Measurements from ENCODE around the gene KRT38.
"Not testable (repeated sequence)": the region's sequence is repeated elsewhere in the genome, so short reads cannot be mapped to it uniquely, and the experiment has no call there.

KRT38 gene

GRCh38 chr17:41463746-41464145 lies 23.0 kb upstream of the KRT38 start:
- no peak for DNase-seq (ENCODE audit: extremely low read depth in 1 of 2, low read depth in 1 of 2)

- DNase-seq (ENCODE audit: extremely low read depth in 1 of 2, low read depth in 1 of 2), result no peak
Measured at GRCh38 chr17:41462705-41463104, 21.9 kb upstream of the KRT38 start.

GRCh38 chr17:41457676-41458075 lies 16.9 kb upstream of the KRT38 start:
- DNase-seq (ENCODE audit: extremely low read depth in 1 of 2, low read depth in 1 of 2), result no peak

- no peak for DNase-seq (ENCODE audit: extremely low read depth in 1 of 2, low read depth in 1 of 2)
Measured at GRCh38 chr17:41456204-41456603, 15.4 kb upstream of the KRT38 start.

GRCh38 chr17:41455236-41455635 lies 14.5 kb upstream of the KRT38 start:
- DNase-seq (ENCODE audit: extremely low read depth in 1 of 2, low read depth in 1 of 2), result no peak

DNA sequence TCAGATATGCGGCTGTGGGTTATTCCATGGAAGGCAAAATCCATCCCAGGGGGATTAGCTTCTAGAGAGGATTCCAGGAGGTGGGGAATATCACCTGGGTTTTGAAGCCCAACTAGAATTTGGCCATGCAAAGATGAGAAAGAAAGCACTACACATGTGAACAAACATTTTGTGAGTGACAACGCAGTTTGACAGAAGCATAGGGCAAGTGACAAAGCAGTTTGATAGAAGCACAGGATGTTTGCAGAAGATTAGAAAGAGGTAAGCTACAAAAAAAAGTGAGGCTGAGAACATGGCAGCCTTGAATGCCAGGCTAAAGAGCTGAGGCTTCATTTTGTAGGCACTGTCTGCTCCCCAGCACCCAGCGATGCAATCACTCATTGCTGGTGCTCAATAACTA lies 12.3 kb upstream of the KRT38 start:
- no peak for DNase-seq (ENCODE audit: extremely low read depth in 1 of 2, low read depth in 1 of 2)

DNA sequence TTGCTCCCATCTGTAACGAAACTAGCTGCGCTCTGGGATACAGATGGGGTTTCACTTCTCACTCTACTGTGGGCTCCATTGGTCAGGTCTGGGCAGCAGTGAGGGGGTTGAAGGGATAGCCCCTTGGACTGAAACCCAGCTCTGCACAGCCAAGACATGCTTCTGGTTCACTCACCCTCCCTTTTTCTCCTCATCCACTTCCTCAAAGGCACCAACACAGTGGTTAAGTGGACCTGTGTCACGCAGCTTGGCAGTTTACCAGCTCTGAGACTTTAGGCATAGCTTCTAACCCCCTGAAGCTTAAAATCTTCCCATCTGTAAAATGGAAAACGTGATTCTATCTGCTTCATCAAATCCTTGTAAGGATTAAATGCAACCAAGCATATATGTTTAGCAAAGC lies 11.5 kb upstream of the KRT38 start:
- no peak for DNase-seq (ENCODE audit: extremely low read depth in 1 of 2, low read depth in 1 of 2)

DNA sequence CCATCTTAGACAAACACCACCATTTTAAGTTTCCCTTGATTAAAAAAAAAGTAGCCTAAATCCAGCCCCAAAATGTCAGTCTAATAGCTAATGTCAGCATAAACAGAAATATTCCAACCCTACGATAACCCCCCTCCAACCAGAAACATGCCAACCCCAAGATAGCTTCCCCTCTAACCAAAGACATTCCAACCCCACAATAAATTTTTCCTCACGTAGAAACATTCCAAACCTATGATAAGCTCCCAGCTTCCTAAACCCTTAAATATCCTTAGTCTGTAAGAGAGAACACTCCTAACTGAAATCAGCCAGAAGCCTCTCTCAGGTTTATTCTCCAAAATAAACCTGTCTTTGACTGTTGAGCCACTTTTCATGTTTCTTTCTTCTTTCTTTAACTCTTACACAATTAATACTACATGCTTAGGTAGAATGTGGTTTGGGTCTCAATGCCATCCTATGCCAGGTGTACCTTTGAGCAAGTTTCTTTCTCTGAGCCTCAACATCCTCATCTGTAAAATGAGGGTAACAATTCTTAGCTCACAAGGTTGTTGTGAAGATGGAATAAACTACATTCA lies 10.5 kb upstream of the KRT38 start:
- DNase-seq (ENCODE audit: extremely low read depth in 1 of 2, low read depth in 1 of 2), result no peak

GRCh38 chr17:41449008-41449407 lies 8.2 kb upstream of the KRT38 start:
- no peak for DNase-seq (ENCODE audit: extremely low read depth in 1 of 2, low read depth in 1 of 2)

GRCh38 chr17:41448506-41448905 lies 7.7 kb upstream of the KRT38 start:
- no peak for DNase-seq (ENCODE audit: extremely low read depth in 1 of 2, low read depth in 1 of 2)

DNA sequence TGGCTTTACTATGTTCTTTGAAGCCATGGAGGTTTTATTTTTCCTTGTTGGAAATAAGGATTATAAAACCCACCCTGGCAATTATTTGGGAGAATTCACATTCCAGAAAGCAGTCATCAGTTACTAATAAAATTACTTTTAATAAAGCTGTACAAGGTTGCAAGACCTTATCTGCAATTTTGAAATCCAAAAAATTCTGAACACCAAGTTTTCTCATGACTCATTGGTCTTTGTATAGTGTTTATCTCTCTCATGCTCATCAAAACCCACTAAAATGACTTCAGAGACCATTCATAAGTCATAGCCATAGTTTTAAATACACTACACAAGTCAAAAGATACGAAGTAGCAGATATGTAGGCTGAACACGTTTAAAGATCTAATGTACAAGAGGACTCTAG lies 6.0 kb upstream of the KRT38 start:
- DNase-seq (ENCODE audit: extremely low read depth in 1 of 2, low read depth in 1 of 2), result no peak

GRCh38 chr17:41444640-41445039 lies 3.9 kb upstream of the KRT38 start:
- no peak for DNase-seq (ENCODE audit: extremely low read depth in 1 of 2, low read depth in 1 of 2)

GRCh38 chr17:41444186-41444585 lies 3.4 kb upstream of the KRT38 start:
- DNase-seq (ENCODE audit: extremely low read depth in 1 of 2, low read depth in 1 of 2), result no peak

DNA sequence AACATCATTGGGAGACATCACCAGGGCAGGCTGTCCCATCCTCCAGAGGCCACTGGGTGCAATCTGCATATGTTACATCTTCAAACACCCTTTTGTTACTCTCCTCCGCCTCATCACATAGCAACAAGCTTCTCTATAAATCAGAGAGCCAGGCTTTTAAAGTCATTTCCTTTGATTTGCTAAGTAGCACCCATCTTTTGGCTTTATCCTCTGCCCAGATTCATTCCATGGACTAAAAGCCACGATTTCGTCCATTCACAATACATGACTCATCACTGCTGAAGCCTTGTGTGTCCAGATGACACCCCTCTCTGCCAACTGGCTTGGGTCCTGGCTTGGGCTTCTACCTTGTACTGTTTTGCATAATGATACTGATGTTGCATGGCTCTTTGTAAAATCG lies 2.0 kb upstream of the KRT38 start:
- no peak for DNase-seq (ENCODE audit: extremely low read depth in 1 of 2, low read depth in 1 of 2)

DNA sequence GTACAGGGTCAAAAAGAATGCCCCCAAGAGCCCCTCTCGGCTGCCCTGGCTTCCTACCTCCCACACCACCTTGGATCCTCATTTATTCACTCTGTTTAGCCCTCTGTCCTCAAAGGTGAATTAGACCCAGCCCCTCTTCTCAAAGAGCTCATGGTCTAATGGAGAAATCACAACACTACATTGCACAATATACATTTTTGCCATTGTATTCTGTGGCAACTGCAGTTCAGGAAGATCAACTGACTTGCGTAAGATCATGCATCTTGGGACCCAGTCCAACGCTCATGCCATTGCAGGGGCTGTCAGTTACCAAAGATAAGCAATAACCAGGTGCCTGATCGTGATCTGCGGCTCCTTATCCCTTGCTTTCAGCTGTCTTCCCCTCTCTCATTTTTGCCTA lies 1.4 kb downstream of the KRT38 start:
- no peak for DNase-seq (ENCODE audit: extremely low read depth in 1 of 2, low read depth in 1 of 2)

- no peak for DNase-seq (ENCODE audit: extremely low read depth in 1 of 2, low read depth in 1 of 2)
Measured at GRCh38 chr17:41437769-41438168, 3.0 kb downstream of the KRT38 start.

DNA sequence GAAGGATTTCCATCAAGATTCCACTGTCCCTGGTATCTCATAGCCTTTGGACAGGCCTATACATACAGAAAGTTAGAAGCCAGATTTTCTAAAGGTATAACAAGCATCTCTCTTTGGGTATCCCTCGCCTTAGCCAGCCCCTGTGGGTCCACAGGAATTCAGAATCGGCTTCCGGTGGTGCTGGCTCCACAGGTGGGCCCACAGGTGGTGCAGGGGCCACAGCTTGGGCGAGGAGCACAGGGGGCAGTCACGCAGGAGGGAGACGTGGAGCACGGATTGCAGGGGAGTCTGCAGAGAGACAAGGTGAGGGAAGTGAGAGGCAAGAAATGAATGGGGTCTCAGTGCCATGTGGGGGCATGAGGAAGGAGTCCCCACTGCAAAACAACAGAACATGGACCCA lies 3.5 kb downstream of the KRT38 start:
- no peak for DNase-seq (ENCODE audit: extremely low read depth in 1 of 2, low read depth in 1 of 2)

GRCh38 chr17:41434415-41434814 lies 6.4 kb downstream of the KRT38 start:
- DNase-seq (ENCODE audit: extremely low read depth in 1 of 2, low read depth in 1 of 2), result no peak

- DNase-seq (ENCODE audit: extremely low read depth in 1 of 2, low read depth in 1 of 2), result no peak
Measured at GRCh38 chr17:41434005-41434404, 6.8 kb downstream of the KRT38 start.

DNA sequence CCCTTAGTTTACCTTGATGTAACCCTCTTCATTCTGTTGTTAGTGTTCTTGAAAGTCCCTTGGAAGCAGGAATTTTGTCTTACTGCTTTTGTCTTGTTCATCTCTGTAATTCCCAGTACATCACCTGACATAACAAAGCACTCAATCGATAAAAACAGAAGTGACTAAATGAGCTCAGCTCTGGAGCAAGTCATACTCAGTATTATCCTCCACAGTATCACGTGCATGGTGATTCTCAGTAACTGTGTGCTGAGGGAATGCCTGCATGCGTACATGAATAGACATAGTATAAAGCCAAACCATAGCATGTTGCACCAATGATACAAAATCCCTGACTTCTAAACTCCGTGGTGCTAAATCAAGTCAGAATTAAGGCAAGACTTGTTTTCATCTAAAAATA lies 7.2 kb downstream of the KRT38 start:
- DNase-seq (ENCODE audit: extremely low read depth in 1 of 2, low read depth in 1 of 2), result no peak

DNA sequence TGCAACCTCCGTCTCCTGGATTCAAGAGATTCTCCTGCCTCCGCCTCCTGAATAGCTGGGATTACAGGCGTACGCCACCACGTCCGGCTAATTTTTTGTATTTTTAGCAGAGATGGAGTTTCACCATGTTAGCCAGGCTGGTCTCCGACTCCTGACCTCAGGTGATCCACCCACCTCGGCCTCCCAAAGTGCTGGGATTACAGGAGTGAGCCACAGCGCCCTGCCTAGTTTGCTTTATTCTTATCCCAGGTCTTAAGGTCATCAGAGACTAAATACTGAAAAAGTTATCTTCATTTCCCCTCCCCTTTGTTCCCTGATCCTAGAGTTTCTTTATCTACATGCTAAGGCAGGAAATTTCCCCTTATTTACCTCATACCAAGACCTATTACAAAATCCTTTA lies 10.4 kb downstream of the KRT38 start:
- DNase-seq (ENCODE audit: extremely low read depth in 1 of 2, low read depth in 1 of 2), result not testable (repeated sequence)

DNA sequence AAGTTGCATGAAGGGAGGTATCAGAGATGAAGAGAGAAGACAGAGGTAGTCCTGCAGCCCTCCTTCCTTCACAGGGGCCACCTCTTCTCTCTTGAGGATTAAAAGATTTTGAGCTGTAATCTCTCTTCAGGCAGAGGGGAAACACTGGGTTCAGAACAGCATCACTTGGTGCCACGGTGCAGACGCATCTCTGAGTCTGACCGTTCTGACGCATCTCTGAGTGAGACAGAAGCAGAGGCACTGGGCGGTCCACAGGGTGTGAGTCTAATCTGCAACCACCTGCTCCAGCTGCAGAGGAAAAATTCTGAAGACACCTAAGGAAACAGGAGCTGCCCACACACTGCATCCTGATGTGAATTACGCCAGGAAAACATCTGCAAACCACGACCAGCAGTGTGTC lies 11.1 kb downstream of the KRT38 start:
- no peak for DNase-seq (ENCODE audit: extremely low read depth in 1 of 2, low read depth in 1 of 2)

DNA sequence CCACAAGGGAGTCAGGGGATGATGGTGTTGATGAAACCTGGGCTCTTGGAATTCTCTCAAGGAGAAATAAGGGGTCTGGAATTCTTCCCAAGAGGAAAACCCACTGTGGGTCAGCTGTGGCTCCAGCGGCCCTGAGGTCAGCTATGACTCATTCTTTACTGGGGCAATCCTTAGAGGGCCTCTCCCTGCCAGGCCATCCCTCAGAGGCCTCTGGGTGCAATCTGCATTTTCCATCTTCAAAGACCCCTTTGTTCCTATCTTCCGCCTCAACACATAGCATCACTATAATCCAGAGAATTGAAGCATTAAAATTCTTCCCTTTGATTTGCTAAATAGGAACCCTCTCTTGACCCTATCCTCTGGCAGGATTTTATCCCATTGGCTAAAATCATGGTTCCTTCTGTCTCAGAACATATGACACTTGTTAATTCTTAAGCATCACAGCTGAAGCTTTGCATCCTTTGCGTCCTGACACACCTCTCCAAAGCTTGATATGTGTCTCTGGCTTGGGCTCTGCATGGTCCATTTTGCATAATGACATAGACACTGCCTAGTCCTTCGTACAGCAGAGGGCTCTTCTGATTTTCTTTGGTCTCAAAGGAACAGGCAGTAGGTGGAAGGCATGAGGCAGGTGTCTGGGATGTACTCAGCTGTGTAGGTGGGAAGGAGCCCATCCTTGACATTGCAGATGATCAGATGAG lies 12.0 kb downstream of the KRT38 start:
- DNase-seq (ENCODE audit: extremely low read depth in 1 of 2, low read depth in 1 of 2), result no peak
